Endodermal cell (in vitro differentiated cells): ENCODE results near the gene RUNDC1. TPM values are rescaled to one million over a fixed set of nuclear protein-coding genes. Genes with fewer than 3 reads are reported as not detected.
"Not testable (repeated sequence)": the region's sequence is repeated elsewhere in the genome, so short reads cannot be mapped to it uniquely, and the experiment has no call there.

ENCODE experiments used
- DNase-seq: peaks from one replicate; pipeline ENCODE4 v3.0.0-alpha.2; 2017
- H3K27ac ChIP-seq: 2 replicates; pipeline ENCODE4 v1.5.1; 2013; ENCODE audit warnings: mild to moderate bottlenecking, low read depth, low read length, moderate library complexity
- H3K27me3 ChIP-seq: 2 replicates; pipeline ENCODE4 v1.6.1; 2013; ENCODE audit warnings: mild to moderate bottlenecking, low read length, moderate library complexity; ENCODE audit not compliant: insufficient read depth, control insufficient read depth, poor library complexity, severe bottlenecking
- H3K36me3 ChIP-seq: 2 replicates; pipeline ENCODE4 v1.7.0; 2013; ENCODE audit warnings: mild to moderate bottlenecking, low read length, moderate library complexity; ENCODE audit not compliant: control insufficient read depth, insufficient read depth
- H3K4me1 ChIP-seq: one replicate; pipeline ENCODE4 v1.7.0; 2013; ENCODE audit warnings: low read length; ENCODE audit not compliant: control insufficient read depth, insufficient read depth
- H3K4me3 ChIP-seq: 2 replicates; pipeline ENCODE4 v1.5.1; 2013; ENCODE audit warnings: mild to moderate bottlenecking, low read length, moderate library complexity
- H3K9ac ChIP-seq: 2 replicates; pipeline ENCODE4 v1.6.1; 2013; ENCODE audit warnings: mild to moderate bottlenecking, low read length, moderate library complexity; ENCODE audit not compliant: poor library complexity, severe bottlenecking; ENCODE audit errors: extremely low read depth
- H3K9me3 ChIP-seq: 2 replicates; pipeline ENCODE4 v1.6.1; 2013; ENCODE audit warnings: mild to moderate bottlenecking, low read length, moderate library complexity; ENCODE audit not compliant: control insufficient read depth
- H3K27ac Mint-ChIP-seq: 2 replicates; pipeline ENCODE4 v1.8.0; 2020; ENCODE audit warnings: mixed read lengths
- H3K27me3 Mint-ChIP-seq: 2 replicates; pipeline ENCODE4 v1.8.0; 2021; ENCODE audit warnings: mild to moderate bottlenecking, mixed read lengths; ENCODE audit not compliant: insufficient read depth
- H3K36me3 Mint-ChIP-seq: 2 replicates; pipeline ENCODE4 v1.8.0; 2020; ENCODE audit warnings: low read depth, mixed read lengths
- H3K4me1 Mint-ChIP-seq: 2 replicates; pipeline ENCODE4 v1.8.0; 2020; ENCODE audit warnings: mixed read lengths
- H3K4me3 Mint-ChIP-seq: 2 replicates; pipeline ENCODE4 v1.8.0; 2020; ENCODE audit warnings: mild to moderate bottlenecking, moderate library complexity, mixed read lengths
- H3K9me3 Mint-ChIP-seq: 2 replicates; pipeline ENCODE4 v1.8.0; 2020; ENCODE audit warnings: mild to moderate bottlenecking, mixed read lengths
- WGBS, 2 experiments: methylation state at CpG; one replicate each; pipeline versions ENCODE4 v1.1.5 to v1.1.7; 2013; ENCODE audit warnings: missing lambda C conversion rate in 2 of 2, mixed read lengths in 1 of 2; ENCODE audit not compliant: insufficient coverage in 1 of 2, insufficient read length in 1 of 2; 5-methylcytosine and 5-hydroxymethylcytosine counted together
- total RNA-seq, 2 donors: library from RNA; stranded (reverse); fragmentation: NEBNext Ultra II Directional in 1 of 2; extraction: Animal tissue kit (Norgen Biotek cat#: 25700) in 1 of 2; gene quantifications; 2 replicates in 1 of 2; 3 replicates in 1 of 2; pipeline ENCODE4 v1.2.1, GENCODE V29; 2021
- TF ChIP-seq, protein P1 (sequence below): fragments of 200-600 bp; sonication (generic); conservative IDR thresholded peaks from 2 replicates; pipeline ENCODE4 v1.5.0; 2021; ENCODE audit warnings: antibody characterized with exemption, mild to moderate bottlenecking

Gene RUNDC1
- total RNA-seq, 2 donors from 2014 or later = 17.7 to 18.5 TPM

- Mint-ChIP-seq H3K27me3 (no peaks in the 10 kb centered on the region), H3K36me3 (peaks cover 67% of the 10 kb centered on the region), H3K27ac (no peak overlapping the region), H3K4me1 (no peaks in the 10 kb centered on the region), H3K9me3 (no peaks in the 10 kb centered on the region), H3K4me3 (no peak overlapping the region)
- Histone ChIP-seq H3K27ac (no peak overlapping the region), H3K4me3 (no peak overlapping the region), H3K9ac (no peak overlapping the region), H3K36me3 (peaks cover 83% of the 10 kb centered on the region), H3K27me3 (no peaks in the 10 kb centered on the region), H3K4me1 (no peaks in the 10 kb centered on the region), H3K9me3 (no peaks in the 10 kb centered on the region)
- DNase-seq = no peak
- TF ChIP-seq, protein P1, sequence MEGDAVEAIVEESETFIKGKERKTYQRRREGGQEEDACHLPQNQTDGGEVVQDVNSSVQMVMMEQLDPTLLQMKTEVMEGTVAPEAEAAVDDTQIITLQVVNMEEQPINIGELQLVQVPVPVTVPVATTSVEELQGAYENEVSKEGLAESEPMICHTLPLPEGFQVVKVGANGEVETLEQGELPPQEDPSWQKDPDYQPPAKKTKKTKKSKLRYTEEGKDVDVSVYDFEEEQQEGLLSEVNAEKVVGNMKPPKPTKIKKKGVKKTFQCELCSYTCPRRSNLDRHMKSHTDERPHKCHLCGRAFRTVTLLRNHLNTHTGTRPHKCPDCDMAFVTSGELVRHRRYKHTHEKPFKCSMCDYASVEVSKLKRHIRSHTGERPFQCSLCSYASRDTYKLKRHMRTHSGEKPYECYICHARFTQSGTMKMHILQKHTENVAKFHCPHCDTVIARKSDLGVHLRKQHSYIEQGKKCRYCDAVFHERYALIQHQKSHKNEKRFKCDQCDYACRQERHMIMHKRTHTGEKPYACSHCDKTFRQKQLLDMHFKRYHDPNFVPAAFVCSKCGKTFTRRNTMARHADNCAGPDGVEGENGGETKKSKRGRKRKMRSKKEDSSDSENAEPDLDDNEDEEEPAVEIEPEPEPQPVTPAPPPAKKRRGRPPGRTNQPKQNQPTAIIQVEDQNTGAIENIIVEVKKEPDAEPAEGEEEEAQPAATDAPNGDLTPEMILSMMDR = no peak
- WGBS, 2 experiments = 95 to 96% methylated on average over 6 of the region's 6 CpGs
Measured at GRCh38 chr17:42991471-42991870, 11.1 kb downstream of the RUNDC1 start.

DNA sequence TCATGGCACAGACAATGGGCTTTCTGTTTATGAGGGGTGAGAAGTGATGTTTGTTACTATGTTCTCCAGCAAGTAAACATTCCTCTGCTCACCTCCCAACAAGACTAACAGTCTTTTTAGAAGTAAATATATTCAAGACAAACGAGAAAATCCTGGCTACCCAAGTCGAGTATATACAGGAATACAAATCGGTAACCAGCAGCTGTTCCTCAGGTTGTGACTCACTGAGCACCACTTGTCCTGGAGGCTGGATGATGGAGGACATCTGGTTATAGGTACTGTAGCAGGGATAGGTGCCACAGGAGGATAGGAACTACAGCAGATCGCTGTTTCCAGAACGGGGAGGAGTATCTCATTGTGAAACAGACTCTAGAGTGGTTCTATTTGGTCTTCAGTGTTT, 12.5 kb downstream of the RUNDC1 start:
- H3K9me3 ChIP-seq = no peaks in the 10 kb centered on the region
- TF ChIP-seq, protein P1 = no peak
- no peak for DNase-seq
- peaks cover 70% of the 10 kb centered on the region for H3K36me3 ChIP-seq
- no peak overlapping the region for H3K4me3 Mint-ChIP-seq
- no peak overlapping the region for H3K4me3 ChIP-seq
- H3K27me3 Mint-ChIP-seq = no peaks in the 10 kb centered on the region
- no peak overlapping the region for H3K9ac ChIP-seq
- peaks cover 10% of the 10 kb centered on the region for H3K4me1 Mint-ChIP-seq
- H3K27me3 ChIP-seq = no peaks in the 10 kb centered on the region
- H3K4me1 ChIP-seq = peaks cover 7% of the 10 kb centered on the region
- whole genome bisulfite sequencing, 2 experiments = 92 to 97% methylated on average over 5 of the region's 5 CpGs
- H3K9me3 Mint-ChIP-seq = no peaks in the 10 kb centered on the region
- H3K36me3 Mint-ChIP-seq = peaks cover 55% of the 10 kb centered on the region
- no peak overlapping the region for H3K27ac ChIP-seq
- no peak overlapping the region for H3K27ac Mint-ChIP-seq

GRCh38 chr17:42993913-42994312, 13.5 kb downstream of the RUNDC1 start:
- H3K4me1 ChIP-seq, H3K27ac Mint-ChIP-seq, H3K4me3 ChIP-seq, H3K27me3 Mint-ChIP-seq, H3K4me3 Mint-ChIP-seq, H3K9me3 ChIP-seq, DNase-seq, H3K27me3 ChIP-seq, H3K9me3 Mint-ChIP-seq, H3K27ac ChIP-seq, H3K9ac ChIP-seq: not testable (repeated sequence)
- H3K36me3 Mint-ChIP-seq = peaks cover 47% of the 10 kb centered on the region
- 93% methylated on average over 9 of the region's 10 CpGs for WGBS, 2 experiments
- H3K36me3 ChIP-seq = peaks cover 59% of the 10 kb centered on the region
- peaks cover 11% of the 10 kb centered on the region for H3K4me1 Mint-ChIP-seq

DNA sequence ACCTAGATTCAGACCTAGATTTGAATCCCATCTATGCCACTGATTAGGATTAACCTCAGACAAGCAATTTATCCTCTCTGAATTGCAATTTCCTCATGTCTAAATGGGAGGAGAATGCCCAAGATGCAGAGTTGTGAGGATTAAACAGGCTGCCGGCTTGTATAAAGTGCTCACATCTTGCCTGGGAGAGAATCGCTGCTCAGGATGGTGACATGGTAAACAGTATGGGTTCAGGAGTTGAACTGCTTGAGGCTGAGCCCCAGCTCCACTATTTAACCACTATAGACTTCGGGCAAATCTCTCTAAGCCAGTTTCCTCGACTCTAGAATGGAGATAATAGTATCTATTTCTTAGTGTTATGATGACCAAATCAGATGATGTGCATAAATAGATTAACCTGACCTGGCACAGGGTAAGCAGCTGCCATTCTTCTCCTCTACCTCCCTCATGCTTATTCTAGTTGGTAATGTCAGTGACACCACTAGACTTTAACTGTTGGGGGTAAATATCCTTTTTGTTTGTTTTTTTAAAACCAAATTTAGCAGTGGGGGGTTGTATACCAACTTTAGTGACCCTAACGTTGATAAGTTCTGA, 17.1 kb downstream of the RUNDC1 start:
- Histone ChIP-seq H3K36me3 (peaks cover 61% of the 10 kb centered on the region), H3K4me1 (peaks cover 7% of the 10 kb centered on the region), H3K9me3 (no peaks in the 10 kb centered on the region), H3K9ac (no peak overlapping the region), H3K27ac (peak overlapping the region; percentile 3), H3K27me3 (no peaks in the 10 kb centered on the region), H3K4me3 (peak overlapping the region; percentile 74)
- DNase-seq = peak; percentile 56
- H3K4me3 Mint-ChIP-seq = peak overlapping the region; percentile 99
- peak overlapping the region; percentile 98 for H3K27ac Mint-ChIP-seq
- TF ChIP-seq, protein P1 = no peak
- H3K36me3 Mint-ChIP-seq = peaks cover 52% of the 10 kb centered on the region
- no peaks in the 10 kb centered on the region for H3K27me3 Mint-ChIP-seq
- WGBS, 2 experiments = 42 to 44% methylated on average over 2 to 5 of the region's 5 CpGs
- peaks cover 18% of the 10 kb centered on the region for H3K4me1 Mint-ChIP-seq
- no peaks in the 10 kb centered on the region for H3K9me3 Mint-ChIP-seq
